ENCODE data around the gene OR2AG1. TPM values are rescaled to one million over a fixed set of nuclear protein-coding genes. Genes with fewer than 3 reads are reported as not detected.
"Not testable (repeated sequence)": the region's sequence is repeated elsewhere in the genome, so short reads cannot be mapped to it uniquely, and the experiment has no call there.

The OR2AG1 gene
- total and polyA plus RNA-seq, 7 experiments from 2014 or later = not detected

DNA sequence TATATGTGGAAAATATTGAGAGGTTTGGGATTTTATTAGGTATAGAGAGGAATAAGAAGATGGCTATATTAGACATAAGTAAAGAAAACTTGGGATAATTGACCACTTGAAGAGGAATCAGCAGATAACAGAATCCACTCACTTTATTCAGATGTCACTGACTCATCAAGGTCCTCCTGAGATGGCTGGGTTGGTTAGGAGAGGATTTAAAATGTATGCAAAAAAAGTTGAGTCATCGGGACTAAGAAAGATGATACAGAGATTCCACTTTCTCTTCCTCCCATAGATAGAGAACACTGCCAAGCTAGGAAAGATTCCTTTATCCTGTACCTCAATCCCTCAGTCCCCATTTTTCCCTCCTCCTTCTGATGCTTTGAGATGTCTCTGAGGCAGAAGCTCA, 16.6 kb downstream of the OR2AG1 start, which contains the start of gene OR6A2:
Gene OR6A2 (minus strand): TSS at position 288 of the 400 bp plus-strand sequence. CDS start 3,981 bp downstream, outside the sequence.
- H3K36me3 Mint-ChIP-seq = peaks cover 0 to 15% (median 9%) of the 10 kb centered on the region in 5 donors
- ChIA-PET CTCF (no interaction called here), POLR2A (no interaction called here)
- intact Hi-C loops (cut with micrococcal nuclease) = no loop called here
- no peak for DNase-seq
- H3K27ac ChIP-seq (ENCODE audit: low read depth, low read length) = no peak within 1 kb of the TSS
- no peaks in the 10 kb centered on the region for H3K27me3 ChIP-seq (ENCODE audit: control insufficient read depth in 2 of 2, insufficient read depth in 2 of 2, low read length in 2 of 2)
- H3K4me3 ChIP-seq (ENCODE audit: low read length) = no peak within 1 kb of the TSS
- no peaks in the 10 kb centered on the region for H3K4me1 Mint-ChIP-seq
- H3K4me3 Mint-ChIP-seq = no peak within 1 kb of the TSS
- H3K36me3 ChIP-seq (ENCODE audit: control insufficient read depth in 2 of 3, insufficient read depth in 3 of 3, low read length in 3 of 3) = no peaks in the 10 kb centered on the region
- H3K9me3 Mint-ChIP-seq = peaks cover 2 to 16% (median 11%) of the 10 kb centered on the region in 11 donors
- H3K9me3 ChIP-seq (ENCODE audit: control insufficient read depth in 2 of 3, low read length in 3 of 3) = peaks cover 0 to 9% (median 0%) of the 10 kb centered on the region in 3 experiments
- H3K27ac Mint-ChIP-seq = no peak within 1 kb of the TSS
- H3K4me1 ChIP-seq (ENCODE audit: control insufficient read depth in 2 of 2, insufficient read depth in 2 of 2, low read length in 2 of 2) = no peaks in the 10 kb centered on the region
- ATAC-seq = no peak
- peaks cover 0 to 12% (median 7%) of the 10 kb centered on the region in 5 donors for H3K27me3 Mint-ChIP-seq

DNA sequence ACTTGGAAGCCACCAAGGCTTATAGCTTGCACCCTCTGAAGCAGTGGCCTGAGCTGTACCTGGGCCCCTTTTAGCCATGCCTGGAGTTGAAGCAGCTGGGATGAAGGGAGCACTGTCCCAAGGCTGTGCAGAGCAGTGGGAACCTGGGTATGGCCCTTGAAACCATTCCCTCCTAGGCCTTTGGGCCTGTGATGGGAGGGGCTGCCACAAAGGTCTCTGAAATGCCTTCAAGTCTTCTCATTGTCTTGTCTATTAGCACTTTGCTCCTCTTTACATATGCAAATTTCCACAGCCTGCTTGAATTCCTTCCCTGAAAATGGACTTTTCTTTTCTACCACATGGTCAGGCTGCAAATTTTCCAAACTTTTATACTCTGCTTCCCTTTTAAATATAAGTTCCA, 18.3 kb downstream of the OR2AG1 start:
- H3K9me3 ChIP-seq (ENCODE audit: control insufficient read depth in 2 of 3, low read length in 3 of 3); H3K4me3 Mint-ChIP-seq; CTCF ChIA-PET; H3K27ac ChIP-seq (ENCODE audit: low read depth, low read length); intact Hi-C loops (cut with micrococcal nuclease); H3K27me3 ChIP-seq (ENCODE audit: control insufficient read depth in 2 of 2, insufficient read depth in 2 of 2, low read length in 2 of 2); H3K4me3 ChIP-seq (ENCODE audit: low read length); DNase-seq; H3K4me1 ChIP-seq (ENCODE audit: control insufficient read depth in 2 of 2, insufficient read depth in 2 of 2, low read length in 2 of 2); H3K4me1 Mint-ChIP-seq; H3K27ac Mint-ChIP-seq; ATAC-seq; H3K36me3 ChIP-seq (ENCODE audit: control insufficient read depth in 2 of 3, insufficient read depth in 3 of 3, low read length in 3 of 3): not testable (repeated sequence)
- POLR2A ChIA-PET = interaction anchor here (0.6 kb wide), 1 partner anchor 11 kb away, joined by 3 read pairs; no protein-coding TSS in a partner anchor
- Mint-ChIP-seq H3K27me3 (peaks cover 3 to 15% (median 10%) of the 10 kb centered on the region in 5 donors), H3K9me3 (peaks cover 2 to 16% (median 11%) of the 10 kb centered on the region in 11 donors), H3K36me3 (peaks cover 0 to 15% (median 9%) of the 10 kb centered on the region in 5 donors)

DNA sequence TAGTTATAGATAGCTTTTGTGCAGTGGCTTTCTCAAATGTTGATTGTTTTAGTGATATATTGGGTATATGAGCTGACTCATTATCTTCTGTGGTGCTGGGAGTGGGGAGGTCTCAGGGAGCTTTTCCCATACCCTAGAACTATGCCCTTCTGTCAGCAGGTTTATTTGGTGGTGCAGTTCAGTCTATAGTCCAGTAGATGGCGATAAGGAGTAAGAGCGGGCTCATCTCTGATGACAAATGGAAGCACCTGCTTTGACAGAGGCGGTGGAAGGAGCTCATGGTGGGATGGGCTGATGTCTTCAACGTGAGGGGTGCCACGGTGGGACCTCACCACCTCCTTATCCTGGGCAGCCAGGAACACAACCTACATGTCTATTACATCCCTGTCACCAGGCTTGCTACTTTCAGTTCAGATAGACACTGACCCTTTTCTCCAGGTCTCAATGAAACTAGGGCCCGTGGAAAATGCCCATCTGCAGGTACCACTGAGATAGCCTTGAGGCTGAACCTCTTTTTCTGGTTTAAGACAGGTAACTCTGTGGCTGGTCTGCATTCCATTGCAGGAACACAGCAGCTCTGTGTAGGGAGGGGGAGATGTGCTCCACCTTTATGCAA, 29.7 kb downstream of the OR2AG1 start:
- Histone ChIP-seq H3K4me1 (ENCODE audit: control insufficient read depth in 2 of 2, insufficient read depth in 2 of 2, low read length in 2 of 2) (no peaks in the 10 kb centered on the region), H3K27ac (ENCODE audit: low read depth, low read length) (no peak overlapping the region), H3K27me3 (ENCODE audit: control insufficient read depth in 2 of 2, insufficient read depth in 2 of 2, low read length in 2 of 2) (peaks cover 0 to 3% of the 10 kb centered on the region in 2 donors), H3K9me3 (ENCODE audit: control insufficient read depth in 2 of 3, low read length in 3 of 3) (no peaks in the 10 kb centered on the region), H3K4me3 (ENCODE audit: low read length) (no peak overlapping the region), H3K36me3 (ENCODE audit: control insufficient read depth in 2 of 3, insufficient read depth in 3 of 3, low read length in 3 of 3) (no peaks in the 10 kb centered on the region)
- Mint-ChIP-seq H3K36me3 (no peaks in the 10 kb centered on the region), H3K4me3 (no peak overlapping the region), H3K9me3 (peaks cover 0 to 4% (median 0%) of the 10 kb centered on the region in 11 donors), H3K4me1 (peaks cover 0 to 2% (median 0%) of the 10 kb centered on the region in 7 donors), H3K27me3 (peaks cover 25 to 61% (median 51%) of the 10 kb centered on the region in 5 donors), H3K27ac (no peak overlapping the region)
- POLR2A ChIA-PET = interaction anchor here (1.1 kb wide), 1 partner anchor 12 kb away, joined by 3 read pairs; no protein-coding TSS in a partner anchor
- ATAC-seq (peak; percentile 91), DNase-seq (peak in 8 of 9 donors; percentile 15 to 55 (median 41))
- intact Hi-C loops (cut with micrococcal nuclease) = loop anchor here (1.0 to 10.0 kb wide), 3 partner anchors 630 to 882 kb away; no protein-coding TSS in a partner anchor
- CTCF ChIA-PET = interaction anchor here (0.6 to 1.6 kb wide), 10 partner anchors 9 to 1287 kb away, joined by 3 to 7 read pairs (median 4); no protein-coding TSS in a partner anchor

DNA sequence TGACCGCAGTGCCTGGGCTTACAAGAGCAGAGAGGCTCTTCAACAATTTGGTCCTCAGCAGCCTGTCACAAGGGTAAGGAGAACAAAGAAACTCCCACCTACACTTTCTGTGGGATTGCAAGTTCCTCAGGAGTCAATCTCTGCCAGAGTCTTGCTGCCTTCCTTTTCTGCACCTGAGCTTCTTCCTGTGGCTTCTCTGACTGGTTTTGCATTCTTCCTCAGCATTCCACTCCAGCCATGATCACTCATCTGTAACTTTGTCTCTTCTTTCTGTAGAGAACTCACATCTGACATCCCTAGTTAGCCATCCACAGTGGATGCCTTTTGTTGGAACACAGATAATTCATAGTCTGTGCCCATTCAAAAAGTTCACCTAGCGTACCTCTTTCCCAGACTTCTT, 30.8 kb downstream of the OR2AG1 start:
- Mint-ChIP-seq H3K4me3 (no peak overlapping the region), H3K36me3 (no peaks in the 10 kb centered on the region), H3K27ac (no peak overlapping the region), H3K27me3 (peaks cover 14 to 49% (median 41%) of the 10 kb centered on the region in 5 donors), H3K4me1 (peaks cover 0 to 2% (median 0%) of the 10 kb centered on the region in 7 donors), H3K9me3 (no peaks in the 10 kb centered on the region)
- CTCF ChIA-PET = interaction anchor here (1.6 kb wide), 1 partner anchor 20 kb away, joined by 4 read pairs; no protein-coding TSS in a partner anchor
- DNase-seq (no peak), ATAC-seq (no peak)
- intact Hi-C loops (cut with micrococcal nuclease) = loop anchor here in 1 of 2 donors (10.0 kb wide), 1 partner anchor 631 kb away; no protein-coding TSS in a partner anchor
- Histone ChIP-seq H3K9me3 (ENCODE audit: control insufficient read depth in 2 of 3, low read length in 3 of 3) (no peaks in the 10 kb centered on the region), H3K27ac (ENCODE audit: low read depth, low read length) (no peak overlapping the region), H3K4me1 (ENCODE audit: control insufficient read depth in 2 of 2, insufficient read depth in 2 of 2, low read length in 2 of 2) (no peaks in the 10 kb centered on the region), H3K27me3 (ENCODE audit: control insufficient read depth in 2 of 2, insufficient read depth in 2 of 2, low read length in 2 of 2) (peaks cover 0 to 3% of the 10 kb centered on the region in 2 donors), H3K4me3 (ENCODE audit: low read length) (no peak overlapping the region), H3K36me3 (ENCODE audit: control insufficient read depth in 2 of 3, insufficient read depth in 3 of 3, low read length in 3 of 3) (no peaks in the 10 kb centered on the region)
- POLR2A ChIA-PET = no interaction called here

DNA sequence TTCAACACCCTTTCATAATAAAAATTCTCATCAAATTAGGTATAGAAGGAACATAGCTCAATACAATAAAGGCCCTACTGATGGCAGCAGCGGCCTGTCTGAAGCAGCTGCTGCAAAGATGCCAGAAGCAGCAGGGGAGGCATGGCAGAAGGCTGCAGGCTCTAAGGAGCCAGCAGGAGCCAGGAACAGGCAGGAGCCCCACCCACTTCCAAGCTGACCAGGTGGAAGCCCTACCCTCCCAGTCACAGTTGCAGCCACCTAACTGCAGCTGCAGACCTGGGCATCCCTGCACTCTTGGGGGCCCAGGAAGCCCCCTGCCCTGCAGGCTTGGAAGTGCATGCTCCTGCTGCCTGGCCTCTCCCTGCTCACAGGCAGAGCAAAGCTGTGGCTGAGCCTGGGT, 34.9 kb downstream of the OR2AG1 start:
- Mint-ChIP-seq H3K4me3 (no peak overlapping the region), H3K9me3 (peaks cover 0 to 13% (median 5%) of the 10 kb centered on the region in 11 donors), H3K36me3 (peaks cover 0 to 5% (median 0%) of the 10 kb centered on the region in 5 donors), H3K27me3 (peaks cover 2 to 35% (median 22%) of the 10 kb centered on the region in 5 donors), H3K27ac (no peak overlapping the region), H3K4me1 (no peaks in the 10 kb centered on the region)
- ATAC-seq (no peak), DNase-seq (no peak)
- Histone ChIP-seq H3K36me3 (ENCODE audit: control insufficient read depth in 2 of 3, insufficient read depth in 3 of 3, low read length in 3 of 3) (no peaks in the 10 kb centered on the region), H3K4me3 (ENCODE audit: low read length) (no peak overlapping the region), H3K4me1 (ENCODE audit: control insufficient read depth in 2 of 2, insufficient read depth in 2 of 2, low read length in 2 of 2) (no peaks in the 10 kb centered on the region), H3K27me3 (ENCODE audit: control insufficient read depth in 2 of 2, insufficient read depth in 2 of 2, low read length in 2 of 2) (no peaks in the 10 kb centered on the region), H3K9me3 (ENCODE audit: control insufficient read depth in 2 of 3, low read length in 3 of 3) (no peaks in the 10 kb centered on the region), H3K27ac (ENCODE audit: low read depth, low read length) (no peak overlapping the region)
- ChIA-PET POLR2A (no interaction called here), CTCF (no interaction called here)
- intact Hi-C loops (cut with micrococcal nuclease) = loop anchor here in 1 of 2 donors (10.0 kb wide), 1 partner anchor 627 kb away; no protein-coding TSS in a partner anchor

DNA sequence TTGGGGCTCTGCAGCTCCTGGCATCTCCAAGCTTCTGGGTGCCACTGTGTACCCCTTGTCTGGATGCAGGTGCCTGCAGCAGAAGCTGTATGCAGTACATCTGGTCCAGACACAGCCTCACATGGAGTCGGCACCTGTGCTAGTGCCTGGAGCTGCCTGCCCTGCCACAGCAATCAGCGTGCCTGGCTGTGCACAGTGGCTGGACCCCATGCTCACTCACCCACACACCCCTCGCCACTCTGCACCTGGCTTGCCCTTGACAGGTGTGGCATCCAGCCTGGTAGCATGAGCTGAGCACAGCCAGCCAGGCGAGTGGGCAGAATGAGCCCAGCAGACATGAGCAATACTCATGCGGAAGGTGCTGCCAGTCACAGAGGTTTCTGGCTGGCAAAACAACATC, 36.1 kb downstream of the OR2AG1 start:
- no peaks in the 10 kb centered on the region for H3K4me1 ChIP-seq (ENCODE audit: control insufficient read depth in 2 of 2, insufficient read depth in 2 of 2, low read length in 2 of 2)
- peaks cover 2 to 29% (median 20%) of the 10 kb centered on the region in 5 donors for H3K27me3 Mint-ChIP-seq
- no peak overlapping the region for H3K27ac Mint-ChIP-seq
- H3K27ac ChIP-seq (ENCODE audit: low read depth, low read length) = no peak overlapping the region
- no peaks in the 10 kb centered on the region for H3K36me3 ChIP-seq (ENCODE audit: control insufficient read depth in 2 of 3, insufficient read depth in 3 of 3, low read length in 3 of 3)
- H3K4me1 Mint-ChIP-seq = no peaks in the 10 kb centered on the region
- DNase-seq = no peak
- peaks cover 0 to 13% (median 5%) of the 10 kb centered on the region in 11 donors for H3K9me3 Mint-ChIP-seq
- H3K4me3 Mint-ChIP-seq = no peak overlapping the region
- ChIA-PET POLR2A (no interaction called here), CTCF (no interaction called here)
- H3K27me3 ChIP-seq (ENCODE audit: control insufficient read depth in 2 of 2, insufficient read depth in 2 of 2, low read length in 2 of 2) = no peaks in the 10 kb centered on the region
- H3K36me3 Mint-ChIP-seq = peaks cover 0 to 5% (median 0%) of the 10 kb centered on the region in 5 donors
- H3K4me3 ChIP-seq (ENCODE audit: low read length) = no peak overlapping the region
- ATAC-seq = no peak
- intact Hi-C loops (cut with micrococcal nuclease) = loop anchor here in 1 of 2 donors (10.0 kb wide), 1 partner anchor 626 kb away; no protein-coding TSS in a partner anchor
- H3K9me3 ChIP-seq (ENCODE audit: control insufficient read depth in 2 of 3, low read length in 3 of 3) = no peaks in the 10 kb centered on the region
